ENCODE data around the gene ARHGEF11. TPM values are rescaled to one million over a fixed set of nuclear protein-coding genes. Genes with fewer than 3 reads are reported as not detected.
"Not testable (repeated sequence)": the region's sequence is repeated elsewhere in the genome, so short reads cannot be mapped to it uniquely, and the experiment has no call there.

Gene ARHGEF11
- total RNA-seq, 1 donor from 2014 or later: 12.3 TPM

DNA sequence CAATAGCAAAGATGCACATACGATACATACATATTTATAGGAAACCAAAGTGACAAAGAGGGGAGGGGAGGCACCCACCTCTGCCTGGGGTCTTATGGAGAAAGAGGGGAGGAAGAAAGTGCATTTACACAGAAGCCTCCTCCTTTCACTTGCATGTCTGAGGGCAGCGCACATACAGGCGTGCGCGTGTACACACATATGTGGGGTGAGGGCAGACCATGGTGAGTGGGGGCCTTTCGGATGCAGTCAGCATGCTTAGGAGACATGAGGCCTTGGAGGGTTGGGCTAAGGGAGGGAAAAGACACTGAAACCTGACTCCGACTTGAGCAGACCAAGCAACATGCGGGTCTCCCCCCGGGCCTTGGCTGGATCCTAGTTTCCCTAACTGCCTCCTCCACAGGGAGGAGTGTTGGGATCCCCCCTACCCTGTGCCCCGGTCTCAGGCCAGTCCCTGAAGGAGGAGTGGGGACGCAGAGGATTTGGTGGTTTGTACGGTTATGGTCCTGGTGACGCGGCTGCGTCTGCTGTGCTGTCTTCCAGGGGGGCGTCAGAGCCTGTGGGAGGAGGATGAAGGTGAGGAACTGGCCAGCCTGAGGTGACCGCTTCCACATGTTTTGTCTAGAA lies 109.9 kb downstream of the ARHGEF11 start:
- ATAC-seq (no peak), DNase-seq (ENCODE audit: low spot score) (no peak)

DNA sequence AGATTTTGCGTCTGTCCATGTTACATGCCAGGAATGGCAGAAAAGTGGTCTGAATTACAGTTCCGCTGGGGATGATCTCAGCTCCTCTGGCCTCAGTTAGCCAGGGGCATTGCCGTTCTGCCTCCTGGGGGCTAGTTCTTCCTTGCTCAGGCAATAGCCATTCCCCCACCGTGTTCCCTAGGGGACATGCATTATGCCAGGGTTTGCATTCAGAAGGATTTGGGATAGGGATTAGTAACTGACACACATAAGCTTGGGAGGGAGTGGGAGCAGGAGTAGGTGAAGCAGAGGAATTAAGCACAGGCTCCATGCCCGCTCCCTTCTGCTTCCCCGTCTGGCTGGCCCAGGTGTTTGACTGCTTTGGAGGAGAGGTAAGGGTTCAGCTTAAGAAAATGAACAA lies 112.4 kb downstream of the ARHGEF11 start:
- no peak for DNase-seq (ENCODE audit: low spot score)
- ATAC-seq: no peak

DNA sequence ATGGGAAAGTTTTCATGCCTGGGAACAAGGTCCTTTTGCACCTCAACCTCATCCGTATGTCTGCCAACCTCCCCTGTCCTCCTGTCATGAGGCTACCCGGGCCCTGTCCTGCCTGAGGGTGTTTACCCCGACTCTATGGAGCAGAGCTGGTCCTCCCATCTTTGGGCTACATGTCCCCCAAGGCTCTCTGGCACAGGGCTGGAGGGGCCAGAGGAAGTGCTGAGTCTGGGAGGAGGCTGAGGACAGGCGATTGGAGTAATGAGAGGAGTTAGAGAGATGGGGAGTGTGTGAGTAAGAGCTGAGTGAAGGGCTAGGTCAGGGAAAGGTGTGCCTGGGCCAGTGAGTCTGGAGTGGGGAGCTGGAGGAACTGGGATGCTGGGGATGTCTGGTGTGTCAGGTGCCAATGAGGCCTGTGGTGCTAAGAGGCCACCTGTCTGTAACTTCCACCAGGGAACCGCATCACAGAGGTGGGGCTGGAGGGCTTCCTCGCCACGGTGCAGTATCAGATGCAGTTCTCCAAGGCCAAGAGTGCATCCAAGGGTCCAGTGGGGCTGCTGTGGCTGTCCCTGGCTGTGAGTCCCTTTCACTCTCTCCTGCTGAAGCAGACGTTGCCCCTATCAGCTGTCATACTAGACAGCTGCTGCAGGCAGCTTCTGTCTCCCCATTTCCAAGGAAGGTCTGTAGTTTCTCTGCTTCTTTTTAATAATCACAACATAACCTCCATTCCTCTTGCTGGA lies 113.4 kb downstream of the ARHGEF11 start:
- ATAC-seq (peak; percentile 6), DNase-seq (ENCODE audit: low spot score) (no peak)

DNA sequence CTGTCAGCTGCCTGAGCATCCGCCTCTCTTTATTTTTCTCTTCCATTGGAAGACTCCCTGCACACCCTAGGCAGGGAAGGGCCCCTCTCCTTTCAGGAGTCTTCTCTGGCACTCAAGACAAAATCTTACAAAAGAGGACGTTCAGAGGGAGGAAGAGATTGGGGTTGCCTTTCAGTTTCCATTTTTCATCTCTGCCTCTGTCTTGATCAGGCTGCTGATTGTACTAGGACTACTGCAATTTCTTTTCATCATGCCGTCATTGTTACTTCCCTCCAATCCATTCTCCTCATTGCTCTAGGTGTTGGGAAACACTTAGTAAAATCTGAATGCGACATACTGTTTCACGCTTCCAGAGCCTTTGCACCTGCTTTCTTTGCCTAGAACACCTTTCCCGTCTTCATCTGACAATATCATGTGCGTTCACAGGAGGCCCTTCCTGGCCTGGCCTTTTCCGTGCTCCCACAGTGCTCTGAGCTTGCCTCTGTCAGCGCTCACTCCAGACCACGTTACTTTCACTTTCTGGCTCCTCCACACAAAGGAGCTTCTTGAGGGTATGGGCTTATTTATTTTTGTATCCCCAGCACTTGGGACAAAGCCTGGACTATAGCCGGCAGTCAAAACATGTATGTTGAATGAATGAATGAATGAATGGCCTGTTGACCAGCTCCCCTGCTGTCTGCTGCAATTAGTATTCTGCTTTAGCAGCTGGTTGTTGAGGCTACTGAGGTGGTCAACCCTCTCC lies 114.2 kb downstream of the ARHGEF11 start:
- ATAC-seq: peak; percentile 46

GRCh38 chr1:156930483-156930882 lies 115.1 kb downstream of the ARHGEF11 start:
- ATAC-seq (no peak), DNase-seq (ENCODE audit: low spot score) (no peak)

More for the DNA sequence above, 114.2 kb downstream of the ARHGEF11 start:
- no peak for DNase-seq (ENCODE audit: low spot score)

- ATAC-seq: no peak
- no peak for DNase-seq (ENCODE audit: low spot score)
These were observed 115.8 kb downstream of the ARHGEF11 start for GRCh38 chr1:156929596-156930238.

GRCh38 chr1:156928043-156928602 lies 117.4 kb downstream of the ARHGEF11 start:
- ATAC-seq: no peak
- no peak for DNase-seq (ENCODE audit: low spot score)

GRCh38 chr1:156927215-156928042 lies 118.1 kb downstream of the ARHGEF11 start:
- DNase-seq (ENCODE audit: low spot score) (peak; percentile 66), ATAC-seq (peak; percentile 80)

DNA sequence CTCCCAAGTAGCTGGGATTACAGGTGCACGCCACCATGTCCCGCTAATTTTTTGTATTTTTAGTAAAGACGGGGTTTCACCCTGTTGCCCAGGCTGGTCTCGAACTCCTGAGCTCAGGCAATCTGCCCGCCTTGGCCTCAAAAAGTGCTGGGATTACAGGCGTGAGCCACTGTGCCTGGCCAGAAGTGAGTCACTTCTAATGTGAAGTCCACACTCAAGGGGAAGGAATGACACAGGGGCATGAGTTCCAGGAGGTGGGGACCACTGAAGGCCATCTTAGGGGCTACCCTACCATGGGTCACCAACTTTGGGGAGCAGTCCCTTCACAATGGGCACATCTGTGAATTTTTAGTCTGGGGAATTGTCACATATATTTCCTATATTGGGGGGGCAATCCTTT lies 118.8 kb downstream of the ARHGEF11 start:
- DNase-seq (ENCODE audit: low spot score); ATAC-seq: not testable (repeated sequence)

GRCh38 chr1:156926175-156926574 lies 119.4 kb downstream of the ARHGEF11 start:
- DNase-seq (ENCODE audit: low spot score) (no peak), ATAC-seq (no peak)

DNA sequence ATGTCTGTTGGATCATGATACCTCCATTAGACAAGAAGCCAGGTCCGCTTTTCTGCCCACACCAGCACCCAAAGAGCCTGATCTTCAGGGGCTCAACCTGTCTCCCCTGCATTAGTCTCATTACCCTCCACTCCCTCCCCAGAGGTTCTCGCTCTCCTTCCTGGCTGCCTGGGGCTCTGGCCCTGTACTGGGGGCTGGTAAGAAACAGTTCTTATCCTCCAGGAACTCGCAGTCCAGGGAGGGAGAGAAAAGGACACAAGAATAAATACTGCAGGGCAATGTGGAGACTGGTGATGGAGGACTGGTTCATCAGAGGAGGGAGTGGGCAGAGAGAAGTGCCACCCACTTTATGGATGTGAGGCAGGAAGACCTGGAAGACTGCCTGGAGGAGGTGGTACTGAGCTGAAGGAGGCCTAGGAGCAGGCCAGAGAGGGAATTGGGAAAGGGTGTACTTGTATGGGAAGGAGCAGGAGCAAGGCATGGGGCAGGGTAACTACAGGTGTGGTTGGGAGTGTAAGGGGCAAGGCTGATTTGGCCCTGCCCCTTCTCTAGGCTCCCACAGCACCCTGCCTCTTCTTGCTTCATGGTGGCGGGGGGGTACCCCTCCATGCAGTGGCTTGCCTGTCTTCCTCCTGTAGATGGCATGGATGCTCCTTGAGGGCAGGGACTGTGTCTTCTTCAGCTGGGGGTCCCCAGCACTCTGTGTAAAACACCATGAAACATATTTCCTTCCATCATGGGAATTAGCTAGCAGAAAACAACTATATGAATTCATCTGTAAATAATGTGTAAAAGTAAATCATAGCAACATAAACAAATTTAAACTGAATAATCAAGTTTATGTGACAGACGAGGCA lies 120.2 kb downstream of the ARHGEF11 start:
- DNase-seq (ENCODE audit: low spot score) (no peak), ATAC-seq (no peak)

- no peak for ATAC-seq
These were observed 120.9 kb downstream of the ARHGEF11 start for GRCh38 chr1:156924478-156925153.

GRCh38 chr1:156923670-156924477 lies 121.7 kb downstream of the ARHGEF11 start:
- no peak for ATAC-seq

More at GRCh38 chr1:156924478-156925153, 120.9 kb downstream of the ARHGEF11 start:
- DNase-seq (ENCODE audit: low spot score): no peak

DNA sequence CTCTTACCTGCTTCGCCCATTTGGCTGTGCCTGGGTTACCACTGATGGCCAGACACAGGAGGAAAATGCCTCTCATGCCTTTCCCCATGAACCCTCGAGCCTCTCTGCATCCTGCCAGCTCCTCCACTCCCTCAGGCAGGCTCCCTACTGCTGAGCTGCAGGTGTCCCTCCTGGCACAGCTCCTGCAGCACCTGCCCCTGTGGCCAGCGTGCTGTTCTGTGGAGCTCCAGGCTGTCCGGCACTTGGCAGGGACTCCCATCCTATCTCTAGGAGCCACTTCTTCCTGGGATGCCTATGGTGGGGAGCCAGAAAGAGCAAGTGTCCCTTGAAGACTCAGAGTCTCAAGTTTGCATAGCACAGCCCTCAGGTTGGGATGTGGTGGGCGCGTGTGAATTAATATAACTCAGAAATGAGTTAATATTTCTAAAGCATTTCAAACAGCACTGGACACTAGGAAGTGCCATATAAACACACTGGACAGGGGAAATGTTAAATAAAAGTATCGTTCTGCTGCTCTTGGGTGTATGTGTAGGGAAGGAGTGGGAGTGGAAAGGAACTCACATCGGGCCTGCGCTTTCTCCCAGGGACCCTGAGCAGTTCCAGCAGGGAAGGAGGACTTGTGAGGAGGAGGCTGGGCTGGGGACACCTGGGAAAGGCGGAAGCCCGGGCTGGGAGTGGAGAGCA lies 122.4 kb downstream of the ARHGEF11 start:
- no peak for ATAC-seq
- DNase-seq (ENCODE audit: low spot score): no peak

More at GRCh38 chr1:156923670-156924477, 121.7 kb downstream of the ARHGEF11 start:
- DNase-seq (ENCODE audit: low spot score): no peak

DNA sequence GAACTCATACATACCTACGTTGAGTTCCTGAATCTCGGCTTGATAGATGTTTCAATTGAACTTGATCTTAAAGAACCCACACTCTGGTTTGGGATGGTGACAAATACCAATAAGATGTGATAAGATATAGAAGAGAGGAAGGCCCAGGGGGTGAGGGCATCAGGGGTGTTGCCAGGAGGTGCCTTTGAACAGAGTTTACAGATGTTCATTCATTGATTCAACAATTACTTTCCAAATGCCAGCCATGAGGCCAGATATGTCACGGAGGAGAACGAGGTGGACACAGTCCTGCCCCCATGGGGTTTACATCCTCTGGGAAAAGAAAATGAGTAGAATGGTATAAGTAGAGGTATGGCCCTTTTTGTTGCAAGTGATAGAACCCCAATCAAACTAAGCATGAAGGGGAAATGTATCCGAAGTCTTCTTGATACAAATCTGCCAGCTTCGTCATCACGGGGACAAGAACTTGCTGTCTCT lies 124.5 kb downstream of the ARHGEF11 start:
- ATAC-seq (no peak), DNase-seq (ENCODE audit: low spot score) (no peak)

DNA sequence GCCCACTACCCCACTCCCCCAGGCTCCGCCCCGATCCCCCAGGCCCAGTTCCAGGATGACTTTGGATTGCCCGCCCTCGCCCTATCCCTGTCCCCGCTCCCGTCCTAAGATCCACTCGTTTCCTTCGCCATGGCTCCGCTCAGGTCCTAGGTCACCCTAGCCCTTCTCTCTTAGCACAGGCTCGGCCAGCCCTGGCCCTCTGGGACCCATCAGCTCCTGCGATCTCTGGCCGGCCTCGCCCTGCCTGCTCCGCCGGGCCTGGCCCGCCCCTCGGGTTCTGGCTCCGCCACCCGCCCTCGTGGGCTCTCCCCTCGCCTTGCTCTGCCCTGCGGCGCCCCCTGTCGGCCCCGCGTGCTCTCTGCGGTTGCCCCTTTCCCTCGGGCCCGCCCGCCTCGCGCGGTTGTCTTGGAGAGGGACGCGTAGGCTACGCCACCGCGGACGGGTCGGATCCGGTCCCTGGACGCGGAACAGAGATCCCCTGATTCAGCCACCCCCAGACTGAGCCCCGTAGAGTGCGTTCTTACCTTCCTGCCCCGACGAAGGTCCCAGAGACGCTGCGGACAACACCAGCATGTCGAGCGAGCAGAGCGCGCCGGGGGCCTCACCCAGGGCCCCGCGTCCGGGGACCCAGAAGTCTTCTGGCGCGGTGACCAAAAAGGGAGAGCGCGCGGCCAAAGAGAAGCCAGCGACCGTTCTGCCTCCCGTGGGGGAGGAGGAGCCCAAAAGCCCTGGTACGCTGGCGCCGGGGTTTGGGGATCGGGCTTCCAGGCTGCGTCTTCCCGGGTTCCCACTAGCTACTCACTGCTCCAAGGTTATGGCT lies 125.1 kb downstream of the ARHGEF11 start, which contains the start of gene LRRC71:
Gene LRRC71, plus strand, starts transcription at position 400 of the 820 bp plus-strand sequence. Its CDS starts 172 bp downstream, at position 572.
- peak; percentile 90 for ATAC-seq
- DNase-seq (ENCODE audit: low spot score): peak; percentile 60

Measured in left lobe of liver (tissue), 2 donors.